ENCODE results near the gene RAB7B.

Gene RAB7B

GRCh38 chr1:205945069-205945468, 58.1 kb downstream of the RAB7B start:
- DNase-seq = no peak

GRCh38 chr1:205944525-205944924, 58.7 kb downstream of the RAB7B start:
- DNase-seq = no peak

GRCh38 chr1:205943245-205943644, 60.0 kb downstream of the RAB7B start, which contains the start of gene SLC26A9:
TSS of gene SLC26A9 (minus strand) at chr1:205943456. CDS start at chr1:205935820, 7,636 bp downstream.
- DNase-seq = no peak

GRCh38 chr1:205942631-205943159, 60.5 kb downstream of the RAB7B start:
- no peak for DNase-seq

GRCh38 chr1:205940710-205941109, 62.5 kb downstream of the RAB7B start:
- no peak for DNase-seq

GRCh38 chr1:205939690-205940330, 63.4 kb downstream of the RAB7B start:
- no peak for DNase-seq

- no peak for DNase-seq
Observed at GRCh38 chr1:205938682-205939081, 64.5 kb downstream of the RAB7B start.

- no peak for DNase-seq
Observed at GRCh38 chr1:205936846-205937586, 66.2 kb downstream of the RAB7B start.

- no peak for DNase-seq
Observed at GRCh38 chr1:205936311-205936710, 66.9 kb downstream of the RAB7B start.

GRCh38 chr1:205935869-205936268, 67.3 kb downstream of the RAB7B start:
- DNase-seq = no peak

GRCh38 chr1:205934788-205935187, 68.4 kb downstream of the RAB7B start:
- no peak for DNase-seq

GRCh38 chr1:205933671-205934618, 69.2 kb downstream of the RAB7B start:
- DNase-seq = no peak

GRCh38 chr1:205932776-205933175, 70.4 kb downstream of the RAB7B start:
- DNase-seq = no peak

- DNase-seq = no peak
Observed at GRCh38 chr1:205930799-205931281, 72.4 kb downstream of the RAB7B start.

- DNase-seq = no peak
Observed at GRCh38 chr1:205930195-205930577, 73.0 kb downstream of the RAB7B start.

- DNase-seq = no peak
Observed at GRCh38 chr1:205929496-205930194, 73.5 kb downstream of the RAB7B start.

- DNase-seq = no peak
Observed at GRCh38 chr1:205928317-205928716, 74.9 kb downstream of the RAB7B start.

- no peak for DNase-seq
Observed at GRCh38 chr1:205927676-205928075, 75.5 kb downstream of the RAB7B start.

GRCh38 chr1:205927247-205927646, 75.9 kb downstream of the RAB7B start:
- no peak for DNase-seq
